Measurements from ENCODE around the gene TTBK1.

DNA sequence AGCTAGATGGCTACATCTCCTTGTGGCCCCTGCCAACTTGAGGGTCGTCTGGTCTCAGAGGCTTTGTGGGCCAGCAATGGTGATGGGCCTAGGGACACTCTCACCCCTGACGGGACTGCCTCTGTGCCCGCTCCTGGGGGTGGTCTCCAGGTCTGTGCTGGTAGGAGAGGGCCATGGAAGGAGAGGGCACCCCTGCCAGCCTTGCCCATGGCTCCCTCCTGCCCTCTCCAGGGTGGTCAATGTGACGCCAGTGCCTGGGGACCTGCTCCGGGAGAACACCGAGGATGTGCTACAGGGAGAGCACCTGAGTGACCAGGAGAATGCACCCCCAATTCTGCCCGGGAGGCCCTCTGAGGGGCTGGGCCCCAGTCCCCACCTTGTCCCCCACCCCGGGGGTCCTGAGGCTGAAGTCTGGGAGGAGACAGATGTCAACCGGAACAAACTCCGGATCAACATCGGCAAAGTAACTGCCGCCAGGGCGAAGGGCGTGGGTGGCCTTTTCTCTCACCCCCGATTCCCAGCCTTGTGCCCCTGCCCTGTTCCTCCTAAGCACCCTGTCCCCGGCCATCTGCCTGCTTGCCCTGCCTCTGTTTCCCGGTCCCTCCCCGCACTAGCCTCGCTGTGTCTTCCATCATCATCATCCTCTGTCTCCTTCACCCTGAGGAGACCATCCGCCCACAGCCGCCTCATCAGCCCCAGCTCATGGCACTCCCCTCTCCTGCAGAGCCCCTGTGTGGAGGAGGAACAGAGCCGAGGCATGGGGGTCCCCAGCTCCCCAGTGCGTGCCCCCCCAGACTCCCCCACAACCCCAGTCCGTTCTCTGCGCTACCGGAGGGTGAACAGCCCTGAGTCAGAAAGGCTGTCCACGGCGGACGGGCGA, 15.8 kb downstream of the TTBK1 start:
- TF ChIP-seq CTCF (IDR thresholded peaks at IDR 0.05), result no peak
- no peak for TF ChIP-seq EP300 (IDR thresholded peaks at IDR 0.05)
- no peak for TF ChIP-seq REST (IDR thresholded peaks at IDR 0.05)
- TF ChIP-seq TFCP2L1 (CRISPR knock-in tag; IDR thresholded peaks at IDR 0.05), result no peak
- TF ChIP-seq MAX (IDR thresholded peaks at IDR 0.05), result no peak
- no peak for TF ChIP-seq CEBPB (IDR thresholded peaks at IDR 0.05)

Measured in A549 (cell line).